Colonic mucosa (tissue), 4 donors: ENCODE measurements around the gene RIPK4. TPM values are rescaled to one million over a fixed set of nuclear protein-coding genes. Genes with fewer than 3 reads are reported as not detected.

Experiments used
- DNase-seq: peaks from one replicate; pipeline ENCODE4 v3.0.0-alpha.2; 2020
- H3K27ac ChIP-seq: fragments of 200-600 bp; one replicate; pipeline ENCODE4 v1.8.0; 2021
- H3K27me3 ChIP-seq: fragments of 200-600 bp; one replicate; pipeline ENCODE4 v1.8.0; 2021
- H3K36me3 ChIP-seq: fragments of 200-600 bp; one replicate; pipeline ENCODE4 v1.8.0; 2021
- H3K4me1 ChIP-seq: fragments of 200-600 bp; one replicate; pipeline ENCODE4 v1.8.0; 2021; ENCODE audit warnings: mild to moderate bottlenecking
- H3K4me3 ChIP-seq: fragments of 200-600 bp; one replicate; pipeline ENCODE4 v1.8.0; 2021
- H3K9ac ChIP-seq, 2 donors: one replicate each; pipeline ENCODE4 v1.7.0; 2013; ENCODE audit warnings: control low read depth in 2 of 2, low read depth in 2 of 2, low read length in 2 of 2
- H3K9me3 ChIP-seq: fragments of 200-600 bp; one replicate; pipeline ENCODE4 v1.8.0; 2021
- intact Hi-C: fragments of 100-400 bp; cut with DNase I; formaldehyde crosslinking; loops from one replicate; pipeline ENCODE4 v1.14.1; 2022
- total RNA-seq, 2 donors: library from RNA; stranded (reverse); fragmentation: NEBNext Ultra II Directional in 1 of 2; extraction: Animal tissue kit (Norgen Biotek cat#: 25700) in 1 of 2; gene quantifications; one replicate each; pipeline ENCODE4 v1.2.1, GENCODE V29; 2021
- TF ChIP-seq, protein P1 (sequence below): fragments of 200-600 bp; IDR thresholded peaks from one replicate; pipeline ENCODE4 v1.8.0; 2022; ENCODE audit warnings: antibody characterized with exemption, mild to moderate bottlenecking
- donor health status: healthy.
- donor health status: DM: no; HTN: no; CAD: no.
- donor health status: DM: no; HTN: no; CAD: no.

The RIPK4 gene
- total RNA-seq, 2 donors from 2014 or later, result 10.1 to 10.5 TPM

GRCh38 chr21:41761934-41762635, 4.8 kb downstream of the RIPK4 start:
- no peak for DNase-seq

DNA sequence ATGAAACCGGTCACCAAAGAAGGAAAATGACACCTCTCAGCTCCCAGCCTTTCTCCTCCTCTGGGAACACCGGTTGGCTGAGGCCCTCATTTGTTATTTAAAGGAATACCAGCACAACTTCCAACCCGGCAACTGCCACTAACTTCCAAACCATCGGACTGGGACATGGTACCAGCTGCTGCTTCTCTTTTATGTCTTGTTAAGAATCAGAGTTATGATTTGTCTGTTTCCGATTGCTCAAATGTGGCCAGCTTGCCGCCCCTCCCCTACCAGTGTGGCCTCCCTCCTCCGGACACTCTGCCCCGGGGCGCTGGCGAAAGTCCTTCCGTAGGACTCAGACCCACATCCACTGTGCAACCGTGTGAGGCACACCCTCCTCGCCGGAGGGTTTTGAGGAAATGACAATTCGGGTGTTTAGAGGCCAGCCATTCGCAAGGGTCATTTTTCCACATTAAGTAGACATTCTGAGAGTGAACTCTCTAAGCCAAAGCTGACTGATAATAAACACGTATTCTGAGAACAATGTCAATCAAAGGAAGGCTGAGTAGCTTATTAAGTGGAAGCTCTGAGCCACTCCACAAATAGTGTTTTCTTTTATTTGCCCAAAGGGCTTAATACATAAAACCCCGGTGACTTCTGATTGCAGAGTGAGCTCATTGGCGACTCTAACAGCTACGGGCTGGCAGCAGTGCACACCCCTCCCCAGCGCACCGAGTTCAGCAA, 5.5 kb downstream of the RIPK4 start:
- no peaks in the 10 kb centered on the region for H3K4me1 ChIP-seq
- peaks cover 17% of the 10 kb centered on the region for H3K27me3 ChIP-seq
- no peaks in the 10 kb centered on the region for H3K9me3 ChIP-seq
- no peak overlapping the region for H3K9ac ChIP-seq
- H3K27ac ChIP-seq, result no peak overlapping the region
- intact Hi-C loops, result no loop called here
- DNase-seq, result no peak
- H3K4me3 ChIP-seq, result no peak overlapping the region
- no peaks in the 10 kb centered on the region for H3K36me3 ChIP-seq
- TF ChIP-seq, protein P1, sequence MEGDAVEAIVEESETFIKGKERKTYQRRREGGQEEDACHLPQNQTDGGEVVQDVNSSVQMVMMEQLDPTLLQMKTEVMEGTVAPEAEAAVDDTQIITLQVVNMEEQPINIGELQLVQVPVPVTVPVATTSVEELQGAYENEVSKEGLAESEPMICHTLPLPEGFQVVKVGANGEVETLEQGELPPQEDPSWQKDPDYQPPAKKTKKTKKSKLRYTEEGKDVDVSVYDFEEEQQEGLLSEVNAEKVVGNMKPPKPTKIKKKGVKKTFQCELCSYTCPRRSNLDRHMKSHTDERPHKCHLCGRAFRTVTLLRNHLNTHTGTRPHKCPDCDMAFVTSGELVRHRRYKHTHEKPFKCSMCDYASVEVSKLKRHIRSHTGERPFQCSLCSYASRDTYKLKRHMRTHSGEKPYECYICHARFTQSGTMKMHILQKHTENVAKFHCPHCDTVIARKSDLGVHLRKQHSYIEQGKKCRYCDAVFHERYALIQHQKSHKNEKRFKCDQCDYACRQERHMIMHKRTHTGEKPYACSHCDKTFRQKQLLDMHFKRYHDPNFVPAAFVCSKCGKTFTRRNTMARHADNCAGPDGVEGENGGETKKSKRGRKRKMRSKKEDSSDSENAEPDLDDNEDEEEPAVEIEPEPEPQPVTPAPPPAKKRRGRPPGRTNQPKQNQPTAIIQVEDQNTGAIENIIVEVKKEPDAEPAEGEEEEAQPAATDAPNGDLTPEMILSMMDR, result no peak

More at GRCh38 chr21:41761934-41762635, 4.8 kb downstream of the RIPK4 start:
- TF ChIP-seq, protein P1, result no peak
- Histone ChIP-seq H3K4me3 (no peak overlapping the region), H3K4me1 (no peaks in the 10 kb centered on the region), H3K27ac (no peak overlapping the region), H3K27me3 (peaks cover 24% of the 10 kb centered on the region), H3K36me3 (no peaks in the 10 kb centered on the region), H3K9me3 (no peaks in the 10 kb centered on the region), H3K9ac (no peak overlapping the region)
- intact Hi-C loops, result no loop called here

DNA sequence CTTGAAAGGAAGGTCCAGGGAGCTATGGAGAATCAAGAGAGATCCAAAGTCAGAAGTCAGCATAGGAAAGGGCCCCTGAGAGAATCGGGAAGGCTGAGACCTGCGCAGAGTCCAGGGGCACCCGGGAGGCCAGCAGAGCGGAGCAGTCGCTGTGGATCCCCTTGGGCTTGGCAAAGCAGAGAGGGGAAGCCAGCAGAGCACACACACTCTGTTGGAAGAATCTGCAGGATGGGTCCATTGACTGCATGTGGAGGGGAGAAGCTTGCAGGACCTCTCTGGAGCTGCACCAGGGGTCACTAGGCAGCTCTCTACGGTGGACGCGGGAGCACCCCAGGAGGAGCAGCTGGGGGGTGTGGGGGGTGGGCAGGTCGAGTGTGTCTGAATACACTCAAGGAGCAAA, 6.4 kb downstream of the RIPK4 start:
- no peak overlapping the region for H3K27ac ChIP-seq
- H3K4me1 ChIP-seq, result no peaks in the 10 kb centered on the region
- intact Hi-C loops, result no loop called here
- peaks cover 12% of the 10 kb centered on the region for H3K27me3 ChIP-seq
- no peak for DNase-seq
- H3K9me3 ChIP-seq, result no peaks in the 10 kb centered on the region
- H3K36me3 ChIP-seq, result no peaks in the 10 kb centered on the region
- no peak overlapping the region for H3K4me3 ChIP-seq
- H3K9ac ChIP-seq, result no peak overlapping the region
- TF ChIP-seq, protein P1, result no peak

GRCh38 chr21:41759926-41760325, 6.9 kb downstream of the RIPK4 start:
- Histone ChIP-seq H3K27me3 (peaks cover 12% of the 10 kb centered on the region), H3K27ac (no peak overlapping the region), H3K9ac (no peak overlapping the region), H3K36me3 (no peaks in the 10 kb centered on the region), H3K4me1 (no peaks in the 10 kb centered on the region), H3K9me3 (no peaks in the 10 kb centered on the region), H3K4me3 (no peak overlapping the region)
- no peak for DNase-seq
- intact Hi-C loops, result no loop called here
- TF ChIP-seq, protein P1, result no peak

DNA sequence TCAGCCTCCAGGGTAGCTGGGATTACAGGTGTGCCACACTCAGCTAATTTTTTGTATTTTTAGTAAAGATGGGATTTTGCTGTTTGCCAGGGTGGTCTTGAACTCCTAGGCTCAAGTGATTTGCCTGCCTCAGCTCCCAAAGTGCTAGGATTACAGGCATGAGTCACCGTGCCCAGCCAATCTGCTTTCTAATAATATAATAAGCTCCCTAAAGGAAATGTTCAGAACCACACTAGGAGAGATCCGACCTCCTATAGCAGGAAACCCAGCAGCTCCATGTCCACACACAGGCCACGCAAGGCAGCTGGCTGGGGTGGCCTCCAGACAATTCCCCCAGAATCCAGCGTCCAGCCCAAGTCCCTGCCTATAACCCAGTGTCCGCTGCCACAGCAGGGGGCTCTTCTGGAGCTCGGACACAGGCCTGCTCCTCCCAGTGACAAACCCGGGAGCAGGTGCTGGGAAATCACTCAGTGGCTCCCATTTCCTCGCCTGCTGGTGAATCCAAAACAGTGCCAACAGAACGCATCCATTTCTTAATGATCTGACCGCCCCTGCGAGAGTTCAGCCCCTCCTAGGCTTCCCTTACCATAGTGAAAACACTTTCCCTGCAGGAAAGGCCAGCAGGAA, 7.5 kb downstream of the RIPK4 start:
- H3K4me3 ChIP-seq, result no peak overlapping the region
- peaks cover 9% of the 10 kb centered on the region for H3K27me3 ChIP-seq
- TF ChIP-seq, protein P1, result no peak
- H3K4me1 ChIP-seq, result no peaks in the 10 kb centered on the region
- no peaks in the 10 kb centered on the region for H3K36me3 ChIP-seq
- H3K9me3 ChIP-seq, result no peaks in the 10 kb centered on the region
- no peak overlapping the region for H3K27ac ChIP-seq
- intact Hi-C loops, result no loop called here
- no peak overlapping the region for H3K9ac ChIP-seq
- DNase-seq, result no peak
